Spleen (tissue), 7 donors: ENCODE results near the gene BPHL.

Source experiments
- POLR2A ChIP-seq, 3 donors: fragments of 450-650 bp; IDR thresholded peaks; one replicate each; pipeline ENCODE4 v1.5.1; 2017; ENCODE audit warnings: antibody characterized with exemption in 3 of 3, mild to moderate bottlenecking in 1 of 3
- POLR2AphosphoS5 ChIP-seq, 3 donors: sonication (generic); formaldehyde crosslinking; IDR thresholded peaks; one replicate each; pipeline ENCODE4 v1.5.1; 2017; ENCODE audit warnings: antibody characterized with exemption in 3 of 3
- TF ChIP-seq, protein P1 (sequence below), 11 experiments: fragments of 200-600 bp in 7 of 11; fragments of 450-650 bp in 4 of 11; sonication (generic) in 4 of 11; IDR thresholded peaks in 8 of 11; conservative IDR thresholded peaks in 3 of 11; 1 replicate in 7 of 11; 2 replicates in 4 of 11; pipeline versions ENCODE4 v1.4.0 to v1.8.0; 2016 to 2021; ENCODE audit warnings: antibody characterized with exemption in 11 of 11, inconsistent platforms in 4 of 11, mild to moderate bottlenecking in 1 of 11
- donor health status: DM: no; HTN: no; CAD: no; lungs with moderate emphysema.
- donor health status: DM: no; HTN: no; CAD: no.
- donor health status: DM: no; HTN: no; CAD: no.

GRCh38 chr6:3162565-3163247 is 44.2 kb downstream of the BPHL start:
- TF ChIP-seq POLR2A (IDR thresholded peaks at IDR 0.05) (no peak), POLR2AphosphoS5 (IDR thresholded peaks at IDR 0.05) (peak in 2 of 3 donors; percentile 72 to 74)
- TF ChIP-seq, protein P1, sequence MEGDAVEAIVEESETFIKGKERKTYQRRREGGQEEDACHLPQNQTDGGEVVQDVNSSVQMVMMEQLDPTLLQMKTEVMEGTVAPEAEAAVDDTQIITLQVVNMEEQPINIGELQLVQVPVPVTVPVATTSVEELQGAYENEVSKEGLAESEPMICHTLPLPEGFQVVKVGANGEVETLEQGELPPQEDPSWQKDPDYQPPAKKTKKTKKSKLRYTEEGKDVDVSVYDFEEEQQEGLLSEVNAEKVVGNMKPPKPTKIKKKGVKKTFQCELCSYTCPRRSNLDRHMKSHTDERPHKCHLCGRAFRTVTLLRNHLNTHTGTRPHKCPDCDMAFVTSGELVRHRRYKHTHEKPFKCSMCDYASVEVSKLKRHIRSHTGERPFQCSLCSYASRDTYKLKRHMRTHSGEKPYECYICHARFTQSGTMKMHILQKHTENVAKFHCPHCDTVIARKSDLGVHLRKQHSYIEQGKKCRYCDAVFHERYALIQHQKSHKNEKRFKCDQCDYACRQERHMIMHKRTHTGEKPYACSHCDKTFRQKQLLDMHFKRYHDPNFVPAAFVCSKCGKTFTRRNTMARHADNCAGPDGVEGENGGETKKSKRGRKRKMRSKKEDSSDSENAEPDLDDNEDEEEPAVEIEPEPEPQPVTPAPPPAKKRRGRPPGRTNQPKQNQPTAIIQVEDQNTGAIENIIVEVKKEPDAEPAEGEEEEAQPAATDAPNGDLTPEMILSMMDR (IDR thresholded peaks at IDR 0.05 in 8 of 11, conservative IDR thresholded peaks at IDR 0.05 in 3 of 11): peak in 3 of 11 experiments; percentile 7 to 27 (median 17)
